ENCODE measurements around the gene CLN5. TPM values are rescaled to one million over a fixed set of nuclear protein-coding genes. Genes with fewer than 3 reads are reported as not detected.

CLN5 gene
- total and polyA plus RNA-seq, 12 donors = 10.5 to 22.3 (median 15.2) TPM

GRCh38 chr13:77038907-77039480 lies 47.1 kb downstream of the CLN5 start:
- no peaks in the 10 kb centered on the region for H3K9me3 ChIP-seq
- ATAC-seq = no peak

GRCh38 chr13:77040076-77040475 lies 48.2 kb downstream of the CLN5 start:
- Histone ChIP-seq H3K27ac (no peak overlapping the region), H3K4me3 (no peak overlapping the region), H3K36me3 (peaks cover 0 to 24% (median 8%) of the 10 kb centered on the region in 9 donors), H3K4me1 (peaks cover 0 to 10% (median 5%) of the 10 kb centered on the region in 9 donors), H3K27me3 (no peaks in the 10 kb centered on the region), H3K9me3 (no peaks in the 10 kb centered on the region)
- ATAC-seq (no peak), DNase-seq (no peak)
- WGBS, 2 donors = 95 to 96% methylated on average over 7 of the region's 7 CpGs
- intact Hi-C loops (cut with DNase I) = no loop called here
- TF ChIP-seq CTCF (IDR thresholded peaks at IDR 0.05) = no peak

More at GRCh38 chr13:77038907-77039480, 47.1 kb downstream of the CLN5 start:
- Histone ChIP-seq H3K36me3 (peaks cover 0 to 13% (median 1%) of the 10 kb centered on the region in 9 donors), H3K27ac (no peak overlapping the region), H3K4me3 (no peak overlapping the region), H3K27me3 (no peaks in the 10 kb centered on the region), H3K4me1 (peaks cover 0 to 10% (median 5%) of the 10 kb centered on the region in 9 donors)
- no peak for TF ChIP-seq CTCF (IDR thresholded peaks at IDR 0.05)
- WGBS, 2 donors = 58 to 59% methylated on average over 5 of the region's 5 CpGs
- DNase-seq = no peak
- intact Hi-C loops (cut with DNase I) = no loop called here

- H3K27ac ChIP-seq = no peak overlapping the region
- H3K9me3 ChIP-seq = no peaks in the 10 kb centered on the region
- no peaks in the 10 kb centered on the region for H3K27me3 ChIP-seq
- intact Hi-C loops (cut with DNase I) = no loop called here
- DNase-seq (no peak), ATAC-seq (no peak)
- peaks cover 0 to 10% (median 5%) of the 10 kb centered on the region in 9 donors for H3K4me1 ChIP-seq
- 95% methylated on average over 9 of the region's 9 CpGs for WGBS, 2 donors
- peaks cover 0 to 32% (median 8%) of the 10 kb centered on the region in 9 donors for H3K36me3 ChIP-seq
- H3K4me3 ChIP-seq = no peak overlapping the region
- no peak for TF ChIP-seq CTCF (IDR thresholded peaks at IDR 0.05)
These were observed 49.0 kb downstream of the CLN5 start for GRCh38 chr13:77040835-77041234.

GRCh38 chr13:77042566-77043177 lies 50.8 kb downstream of the CLN5 start:
- Histone ChIP-seq H3K4me3 (no peak overlapping the region), H3K36me3 (peaks cover 0 to 49% (median 13%) of the 10 kb centered on the region in 9 donors), H3K9me3 (no peaks in the 10 kb centered on the region), H3K4me1 (no peaks in the 10 kb centered on the region), H3K27me3 (no peaks in the 10 kb centered on the region), H3K27ac (no peak overlapping the region)
- 86 to 89% methylated on average over 5 of the region's 5 CpGs for WGBS, 2 donors
- DNase-seq (no peak), ATAC-seq (no peak)
- intact Hi-C loops (cut with DNase I) = no loop called here
- TF ChIP-seq CTCF (IDR thresholded peaks at IDR 0.05) = no peak

Data from heart right ventricle (tissue), 16 donors.